IMR-90 (cell line): ENCODE results near the gene SPDYC. TPM values are rescaled to one million over a fixed set of nuclear protein-coding genes. Genes with fewer than 3 reads are reported as not detected.

Experiments used
- ATAC-seq: fragments of 200-7000 bp; cut with Tn5 transposase; 2 replicates; pipeline ENCODE4 v1.9.1; 2020; ENCODE audit warnings: low read depth, mild to moderate bottlenecking, moderate library complexity
- BruUV-seq: library from RNA; stranded (reverse); fragments of 400-500 nt; replicated peaks from 2 replicates; lab custom pipeline; 2021; lab: Mats Ljungman, UMichigan
- CTCF ChIA-PET: fragments of 300-600 bp; formaldehyde crosslinking; extraction: SDS; loops from one replicate; lab custom pipeline; 2021; ENCODE audit warnings: antibody characterized with exemption; lab: Yijun Ruan, JAX
- POLR2A ChIA-PET: fragments of 300-600 bp; sonication (Branson Sonifier 250); formaldehyde crosslinking; loops from one replicate; lab custom pipeline; 2022; ENCODE audit warnings: antibody characterized with exemption; ENCODE audit not compliant: unreplicated experiment; lab: Charles Lee
- DNase-seq: peaks from one replicate; pipeline ENCODE4 v3.0.0; 2013
- H2AFZ ChIP-seq: replicated peaks from 2 replicates; pipeline ENCODE3; 2013; ENCODE audit warnings: low read length, mild to moderate bottlenecking; ENCODE audit not compliant: poor library complexity
- H2AK5ac ChIP-seq: 2 replicates; pipeline ENCODE4 v1.6.1; 2013; ENCODE audit warnings: low read depth, low read length, inconsistent platforms
- H2AK9ac ChIP-seq: replicated peaks from 2 replicates; pipeline ENCODE3; 2013; ENCODE audit warnings: mild to moderate bottlenecking, low read depth, low read length, moderate library complexity; ENCODE audit not compliant: poor library complexity
- H2BK120ac ChIP-seq: 2 replicates; pipeline ENCODE4 v1.6.1; 2013; ENCODE audit warnings: low read depth, low read length, inconsistent platforms
- H2BK15ac ChIP-seq: 3 replicates; pipeline ENCODE4 v1.6.1; 2013; ENCODE audit warnings: low read depth, low read length, inconsistent platforms
- H2BK20ac ChIP-seq: 2 replicates; pipeline ENCODE4 v1.6.1; 2013; ENCODE audit warnings: low read depth, mild to moderate bottlenecking, inconsistent platforms, low read length, moderate library complexity
- H2BK5ac ChIP-seq: 2 replicates; pipeline ENCODE4 v1.6.1; 2013; ENCODE audit warnings: mild to moderate bottlenecking, low read depth, low read length, inconsistent platforms; ENCODE audit not compliant: poor library complexity, severe bottlenecking
- H3K14ac ChIP-seq: replicated peaks from 2 replicates; pipeline ENCODE4 v1.6.1; 2013; ENCODE audit warnings: low read depth, low read length, inconsistent platforms
- H3K18ac ChIP-seq: 2 replicates; pipeline ENCODE4 v1.6.1; 2013; ENCODE audit warnings: low read depth, low read length, control low read depth
- H3K23ac ChIP-seq: 2 replicates; pipeline ENCODE4 v1.6.1; 2013; ENCODE audit warnings: low read depth, low read length, inconsistent platforms
- H3K27ac ChIP-seq: 2 replicates; pipeline ENCODE4 v1.5.1; 2013; ENCODE audit warnings: mild to moderate bottlenecking, control low read depth, low read length; ENCODE audit not compliant: insufficient read depth
- H3K27me3 ChIP-seq: 2 replicates; pipeline ENCODE4 v1.6.1; 2013; ENCODE audit warnings: low read length; ENCODE audit not compliant: control insufficient read depth, insufficient read depth
- H3K36me3 ChIP-seq: 2 replicates; pipeline ENCODE4 v1.6.1; 2013; ENCODE audit warnings: low read length, mixed read lengths; ENCODE audit not compliant: control insufficient read depth, insufficient read depth
- H3K4ac ChIP-seq: 2 replicates; pipeline ENCODE4 v1.6.1; 2013; ENCODE audit warnings: low read depth, low read length, inconsistent platforms
- H3K4me1 ChIP-seq: 2 replicates; pipeline ENCODE4 v1.6.1; 2013; ENCODE audit warnings: low read length, mixed read lengths; ENCODE audit not compliant: control insufficient read depth, insufficient read depth
- H3K4me2 ChIP-seq: 2 replicates; pipeline ENCODE4 v1.6.1; 2013; ENCODE audit warnings: low read depth, mild to moderate bottlenecking, control low read depth, low read length, moderate library complexity
- H3K4me3 ChIP-seq: 2 replicates; pipeline ENCODE4 v1.5.1; 2013; ENCODE audit warnings: low read depth, mild to moderate bottlenecking, control low read depth, low read length, moderate library complexity; ENCODE audit not compliant: insufficient read depth
- H3K56ac ChIP-seq: 2 replicates; pipeline ENCODE4 v1.6.1; 2013; ENCODE audit warnings: low read length, inconsistent platforms; ENCODE audit not compliant: insufficient read depth; ENCODE audit errors: extremely low read depth
- H3K79me1 ChIP-seq, 2 experiments: 2 replicates each; pipeline ENCODE4 v1.6.1; 2013; ENCODE audit warnings: low read length in 2 of 2, inconsistent platforms in 1 of 2, low read depth in 1 of 2
- H3K9ac ChIP-seq: 2 replicates; pipeline ENCODE4 v1.6.1; 2013; ENCODE audit warnings: low read depth, low read length, control low read depth
- H3K9me1 ChIP-seq: 2 replicates; pipeline ENCODE4 v1.6.1; 2013; ENCODE audit warnings: low read length, inconsistent platforms; ENCODE audit not compliant: insufficient read depth
- H3K9me3 ChIP-seq: 2 replicates; pipeline ENCODE4 v1.6.1; 2013; ENCODE audit warnings: low read length; ENCODE audit not compliant: control insufficient read depth, insufficient read depth
- H4K20me1 ChIP-seq: 2 replicates; pipeline ENCODE4 v1.6.1; 2013; ENCODE audit warnings: low read length, inconsistent platforms; ENCODE audit not compliant: insufficient read depth
- H4K5ac ChIP-seq: 2 replicates; pipeline ENCODE4 v1.6.1; 2013; ENCODE audit warnings: mild to moderate bottlenecking, low read depth, low read length, control low read depth
- H4K8ac ChIP-seq, 2 experiments: 2 replicates each; pipeline ENCODE4 v1.6.1; 2013; ENCODE audit warnings: low read depth in 2 of 2, low read length in 2 of 2, control low read depth in 1 of 2, inconsistent platforms in 1 of 2
- H4K91ac ChIP-seq: 2 replicates; pipeline ENCODE4 v1.6.1; 2013; ENCODE audit warnings: low read depth, low read length, inconsistent platforms; ENCODE audit not compliant: insufficient read depth
- BHLHE40 ChIP-seq: fragments of 150-350 bp; IDR thresholded peaks from 2 replicates; pipeline ENCODE4 v1.6.1; 2016; ENCODE audit warnings: mild to moderate bottlenecking, low read depth, low read length
- CEBPB ChIP-seq: IDR thresholded peaks from 2 replicates; pipeline ENCODE4 v1.6.1; 2012; ENCODE audit warnings: low read depth, low read length, improper control_type of control experiment
- CHD1 ChIP-seq: IDR thresholded peaks from 2 replicates; pipeline ENCODE4 v1.6.1; 2012; ENCODE audit warnings: low read depth, low read length, improper control_type of control experiment
- FOS ChIP-seq: fragments of 150-350 bp; IDR thresholded peaks from 2 replicates; pipeline ENCODE4 v1.6.1; 2016; ENCODE audit warnings: low read depth, low read length
- MAFK ChIP-seq: IDR thresholded peaks from 2 replicates; pipeline ENCODE4 v1.6.1; 2012; ENCODE audit warnings: low read depth, low read length, improper control_type of control experiment
- MAZ ChIP-seq: IDR thresholded peaks from 2 replicates; pipeline ENCODE4 v1.6.1; 2012; ENCODE audit warnings: low read depth, mild to moderate bottlenecking, low read length, improper control_type of control experiment, moderate library complexity, borderline replicate concordance
- MXI1 ChIP-seq: IDR thresholded peaks from 2 replicates; pipeline ENCODE4 v1.6.1; 2012; ENCODE audit warnings: low read depth, mild to moderate bottlenecking, low read length, moderate library complexity, borderline replicate concordance
- NFE2L2 ChIP-seq: fragments of 150-350 bp; IDR thresholded peaks from 2 replicates; pipeline ENCODE4 v1.6.1; 2016; ENCODE audit warnings: low read depth, mild to moderate bottlenecking, low read length
- POLR2A ChIP-seq: IDR thresholded peaks from 2 replicates; pipeline ENCODE4 v1.6.1; 2012; ENCODE audit warnings: mild to moderate bottlenecking, low read depth, low read length
- RAD21 ChIP-seq: IDR thresholded peaks from 2 replicates; pipeline ENCODE4 v1.6.1; 2012; ENCODE audit warnings: low read length, improper control_type of control experiment
- RCOR1 ChIP-seq: IDR thresholded peaks from 2 replicates; pipeline ENCODE4 v1.6.1; 2012; ENCODE audit warnings: mild to moderate bottlenecking, low read length, improper control_type of control experiment; ENCODE audit not compliant: insufficient replicate concordance
- RFX5 ChIP-seq: IDR thresholded peaks from 2 replicates; pipeline ENCODE4 v1.8.0; 2012; ENCODE audit warnings: low read depth, mild to moderate bottlenecking, low read length, moderate library complexity
- SMC3 ChIP-seq: fragments of 150-350 bp; IDR thresholded peaks from 2 replicates; pipeline ENCODE4 v1.6.1; 2016; ENCODE audit warnings: low read depth, mild to moderate bottlenecking, antibody characterized with exemption, low read length, moderate library complexity
- WGBS, 2 experiments: methylation state at CpG; one replicate each; pipeline versions ENCODE4 v1.1.5 to v1.1.7; 2013; ENCODE audit warnings: missing lambda C conversion rate in 2 of 2; ENCODE audit not compliant: insufficient read length in 1 of 2; ENCODE audit errors: extremely low coverage in 2 of 2; 5-methylcytosine and 5-hydroxymethylcytosine counted together
- dilution Hi-C: fragments of 300-500 bp; cut with HindIII; formaldehyde crosslinking; loops from one replicate; pipeline ENCODE4 v1.14.3; 2018; ENCODE audit warnings: low sequenced_read_pairs; ENCODE audit not compliant: unreplicated experiment
- in situ Hi-C: fragments of 300-500 bp; cut with MboI; formaldehyde crosslinking; loops from 3 replicates; pipeline ENCODE4 v1.14.3; 2019; ENCODE audit warnings: low sequenced_read_pairs, inconsistent platforms, mixed read lengths
- intact Hi-C: fragments of 100-400 bp; cut with micrococcal nuclease; formaldehyde crosslinking; loops from 2 replicates; pipeline ENCODE4 v1.10.0; 2022
- polyA plus RNA-seq, 3 experiments: library from polyadenylated mRNA; depleted of rRNA; stranded (reverse); fragments of >200 nt; gene quantifications; 2 replicates each; pipeline ENCODE4 v1.2.3, GENCODE V29; 2012; ENCODE audit warnings: low replicate concordance in 1 of 3
- total RNA-seq: library from RNA; depleted of rRNA; stranded (reverse); fragments of >200 nt; gene quantifications from 2 replicates; pipeline ENCODE4 v1.2.3, GENCODE V29; 2012
- TF ChIP-seq, protein P1 (sequence below): conservative IDR thresholded peaks from 2 replicates; pipeline ENCODE4 v1.5.1; 2012; ENCODE audit warnings: mild to moderate bottlenecking, low read depth, low read length, improper control_type of control experiment
- TF ChIP-seq, protein P2 (sequence below): fragments of 150-350 bp; IDR thresholded peaks from 2 replicates; pipeline ENCODE4 v1.6.1; 2017; ENCODE audit warnings: mild to moderate bottlenecking, antibody characterized with exemption, low read length, low read depth
- TF ChIP-seq, protein P3 (sequence below): fragments of 150-350 bp; IDR thresholded peaks from 2 replicates; pipeline ENCODE4 v1.6.1; 2016; ENCODE audit warnings: low read depth, mild to moderate bottlenecking, low read length, moderate library complexity, borderline replicate concordance

SPDYC gene
- total and polyA plus RNA-seq, 2 of the 4 experiments (the other 2 are of a cell fraction) = not detected

DNA sequence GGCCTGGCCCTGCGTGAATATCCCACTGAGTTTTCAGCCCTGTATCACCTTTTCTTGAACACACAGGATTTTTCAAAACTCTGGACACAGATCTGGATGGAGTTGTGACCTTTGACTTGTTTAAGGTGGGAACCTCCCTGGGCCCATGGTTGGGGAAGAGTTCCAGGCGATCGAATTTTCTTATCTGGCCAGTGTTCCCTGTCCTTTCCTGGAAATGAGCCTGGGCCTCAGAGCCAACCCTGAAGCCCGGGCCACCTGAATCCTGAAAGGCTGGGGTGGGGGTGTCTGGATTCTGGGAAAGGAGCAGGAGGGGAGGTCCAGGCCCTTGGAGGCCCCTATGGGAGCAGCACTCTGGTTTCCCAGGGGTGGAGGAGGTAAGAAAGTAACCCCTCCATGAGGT, 40.7 kb downstream of the SPDYC start:
- in situ Hi-C loops (no loop called here), intact Hi-C loops (no loop called here), dilution Hi-C loops (no loop called here)
- ChIA-PET POLR2A (no interaction called here), CTCF (no interaction called here)
- Histone ChIP-seq H2BK120ac (no peak overlapping the region), H3K14ac (no peak overlapping the region), H4K8ac (no peak overlapping the region), H4K20me1 (peaks cover 3% of the 10 kb centered on the region; the same call in 1 of the 2 replicates), H2AK9ac (no peak overlapping the region), H4K91ac (no peak overlapping the region), H3K18ac (no peak overlapping the region), H4K5ac (no peak overlapping the region), H2AK5ac (no peak overlapping the region), H3K4me1 (peaks cover 5% of the 10 kb centered on the region), H2BK5ac (no peak overlapping the region), H3K9ac (no peak overlapping the region), H3K56ac (no peak overlapping the region), H3K9me3 (no peaks in the 10 kb centered on the region), H3K4ac (no peak overlapping the region), H3K27ac (no peak overlapping the region), H3K9me1 (peaks cover 4% of the 10 kb centered on the region; the same call in 1 of the 2 replicates), H2AFZ (no peak overlapping the region), H2BK20ac (no peak overlapping the region), H3K23ac (no peak overlapping the region), H3K36me3 (peaks cover 51% of the 10 kb centered on the region), H3K4me3 (no peak overlapping the region), H3K27me3 (no peaks in the 10 kb centered on the region), H3K79me1 (peaks cover 0 to 8% of the 10 kb centered on the region in 2 experiments; a peak in 1 of 4 replicates), H2BK15ac (no peak overlapping the region), H3K4me2 (no peak overlapping the region)
- no peak for ATAC-seq
- BruUV-seq = no TSS peak
- TF ChIP-seq MAFK (no peak), SMC3 (no peak), FOS (no peak), NFE2L2 (no peak), BHLHE40 (no peak), POLR2A (no peak), CEBPB (no peak), RAD21 (no peak), RFX5 (no peak), CHD1 (no peak), RCOR1 (no peak), MAZ (no peak), MXI1 (no peak)
- TF ChIP-seq, protein P1, sequence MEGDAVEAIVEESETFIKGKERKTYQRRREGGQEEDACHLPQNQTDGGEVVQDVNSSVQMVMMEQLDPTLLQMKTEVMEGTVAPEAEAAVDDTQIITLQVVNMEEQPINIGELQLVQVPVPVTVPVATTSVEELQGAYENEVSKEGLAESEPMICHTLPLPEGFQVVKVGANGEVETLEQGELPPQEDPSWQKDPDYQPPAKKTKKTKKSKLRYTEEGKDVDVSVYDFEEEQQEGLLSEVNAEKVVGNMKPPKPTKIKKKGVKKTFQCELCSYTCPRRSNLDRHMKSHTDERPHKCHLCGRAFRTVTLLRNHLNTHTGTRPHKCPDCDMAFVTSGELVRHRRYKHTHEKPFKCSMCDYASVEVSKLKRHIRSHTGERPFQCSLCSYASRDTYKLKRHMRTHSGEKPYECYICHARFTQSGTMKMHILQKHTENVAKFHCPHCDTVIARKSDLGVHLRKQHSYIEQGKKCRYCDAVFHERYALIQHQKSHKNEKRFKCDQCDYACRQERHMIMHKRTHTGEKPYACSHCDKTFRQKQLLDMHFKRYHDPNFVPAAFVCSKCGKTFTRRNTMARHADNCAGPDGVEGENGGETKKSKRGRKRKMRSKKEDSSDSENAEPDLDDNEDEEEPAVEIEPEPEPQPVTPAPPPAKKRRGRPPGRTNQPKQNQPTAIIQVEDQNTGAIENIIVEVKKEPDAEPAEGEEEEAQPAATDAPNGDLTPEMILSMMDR = no peak
- TF ChIP-seq, protein P2, sequence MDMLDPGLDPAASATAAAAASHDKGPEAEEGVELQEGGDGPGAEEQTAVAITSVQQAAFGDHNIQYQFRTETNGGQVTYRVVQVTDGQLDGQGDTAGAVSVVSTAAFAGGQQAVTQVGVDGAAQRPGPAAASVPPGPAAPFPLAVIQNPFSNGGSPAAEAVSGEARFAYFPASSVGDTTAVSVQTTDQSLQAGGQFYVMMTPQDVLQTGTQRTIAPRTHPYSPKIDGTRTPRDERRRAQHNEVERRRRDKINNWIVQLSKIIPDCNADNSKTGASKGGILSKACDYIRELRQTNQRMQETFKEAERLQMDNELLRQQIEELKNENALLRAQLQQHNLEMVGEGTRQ = no peak
- TF ChIP-seq, protein P3, sequence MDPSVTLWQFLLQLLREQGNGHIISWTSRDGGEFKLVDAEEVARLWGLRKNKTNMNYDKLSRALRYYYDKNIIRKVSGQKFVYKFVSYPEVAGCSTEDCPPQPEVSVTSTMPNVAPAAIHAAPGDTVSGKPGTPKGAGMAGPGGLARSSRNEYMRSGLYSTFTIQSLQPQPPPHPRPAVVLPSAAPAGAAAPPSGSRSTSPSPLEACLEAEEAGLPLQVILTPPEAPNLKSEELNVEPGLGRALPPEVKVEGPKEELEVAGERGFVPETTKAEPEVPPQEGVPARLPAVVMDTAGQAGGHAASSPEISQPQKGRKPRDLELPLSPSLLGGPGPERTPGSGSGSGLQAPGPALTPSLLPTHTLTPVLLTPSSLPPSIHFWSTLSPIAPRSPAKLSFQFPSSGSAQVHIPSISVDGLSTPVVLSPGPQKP = no peak
- WGBS, 2 experiments = 80% methylated on average over 2 of the region's 4 CpGs; no CpG with 5 or more reads in 1 of the 2 experiments
- no peak for DNase-seq
